ENCODE data around the gene SMARCC1.

DNA sequence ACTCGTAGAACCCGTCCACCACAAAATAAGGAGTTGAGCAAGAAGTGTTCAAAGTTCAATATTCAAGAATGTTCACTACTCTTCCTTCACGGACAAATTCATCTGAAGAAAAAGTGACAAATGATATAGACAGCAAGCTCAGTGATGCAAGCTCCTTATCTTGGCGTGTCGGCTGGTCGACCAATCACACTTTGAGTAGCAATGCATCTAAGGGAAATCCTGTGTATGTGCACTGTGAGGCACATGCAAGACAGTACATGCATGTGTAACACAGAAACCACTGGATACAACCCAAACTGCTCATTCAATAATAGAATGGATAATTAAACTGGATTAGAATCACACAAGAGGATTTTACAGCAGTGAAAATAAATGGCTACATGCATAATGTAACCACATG lies 138.6 kb downstream of the SMARCC1 start:
- TF ChIP-seq YY1 (IDR thresholded peaks at IDR 0.05; ENCODE audit: insufficient read depth, insufficient read length) (no peak), ZNF274 (IDR thresholded peaks at IDR 0.05; ENCODE audit: low read depth, low read length) (no peak), SUZ12 (IDR thresholded peaks at IDR 0.05; ENCODE audit: extremely low read depth, insufficient read depth, insufficient read length) (no peak)

All from NT2/D1 (cell line).